ENCODE measurements around the gene RASL10B.

The RASL10B gene

DNA sequence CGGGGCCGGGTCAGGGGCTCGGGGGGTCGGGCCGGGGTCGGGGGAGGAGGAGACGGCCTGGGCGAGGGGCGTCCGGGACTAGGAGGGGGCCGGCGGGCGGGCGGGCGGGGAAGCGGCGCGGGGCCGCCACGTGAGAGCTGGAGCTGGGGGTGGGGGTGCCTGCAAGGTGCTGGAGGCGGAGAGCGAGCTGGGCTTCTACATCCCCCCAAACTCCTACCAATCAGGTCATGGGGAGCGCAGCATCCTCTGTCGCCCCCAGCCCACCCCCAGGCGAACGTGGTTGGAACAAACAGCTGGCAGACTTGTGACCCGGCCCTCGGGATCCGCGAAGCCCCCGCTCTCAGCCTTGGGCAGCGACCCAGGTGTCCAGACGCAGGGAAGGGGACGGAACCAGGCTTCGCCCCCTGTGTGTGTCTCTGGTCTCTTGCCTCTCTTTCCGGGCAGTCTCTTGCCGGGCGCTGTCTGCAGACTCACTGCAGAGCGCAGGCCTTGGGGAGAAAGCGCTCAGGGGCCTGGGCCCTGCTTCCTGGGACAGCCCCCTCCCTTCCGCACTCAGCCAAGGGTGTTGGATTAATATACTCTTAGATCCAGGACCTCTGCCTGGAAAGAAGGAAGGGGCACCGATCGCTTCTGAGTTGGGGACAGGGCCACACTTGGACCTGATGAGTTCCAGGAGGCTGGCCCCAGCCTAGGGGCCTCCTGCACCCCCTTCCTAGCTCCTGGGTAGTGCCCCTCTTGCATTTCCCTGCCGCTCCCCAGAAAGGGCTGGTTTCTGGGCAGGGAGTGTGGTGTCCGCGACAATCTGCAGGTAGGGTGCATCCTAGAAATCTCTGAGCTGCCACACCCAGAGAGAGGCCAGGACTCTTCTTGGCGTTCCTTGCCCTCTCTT lies 722 bp downstream of the RASL10B start:
- H3F3A ChIP-seq (ENCODE audit: control insufficient read depth, insufficient read depth): no peaks in the 10 kb centered on the region
- no peaks in the 10 kb centered on the region for H3K9me2 ChIP-seq (replicated peaks; ENCODE audit: control insufficient read depth, low read length)
- H3K36me3 ChIP-seq (ENCODE audit: control insufficient read depth, low read length): no peaks in the 10 kb centered on the region
- H3K9me3 ChIP-seq (ENCODE audit: control insufficient read depth, insufficient read depth, low read length): no peaks in the 10 kb centered on the region
- no peak overlapping the region for H3K27ac ChIP-seq (ENCODE audit: low read depth, low read length)
- H3K27me3 ChIP-seq (ENCODE audit: control insufficient read depth, low read length): peaks cover 23% of the 10 kb centered on the region
- no peak for TF ChIP-seq EZH2phosphoT487 (IDR thresholded peaks at IDR 0.05; ENCODE audit: borderline replicate concordance, low read length)
- TF ChIP-seq, protein P1, sequence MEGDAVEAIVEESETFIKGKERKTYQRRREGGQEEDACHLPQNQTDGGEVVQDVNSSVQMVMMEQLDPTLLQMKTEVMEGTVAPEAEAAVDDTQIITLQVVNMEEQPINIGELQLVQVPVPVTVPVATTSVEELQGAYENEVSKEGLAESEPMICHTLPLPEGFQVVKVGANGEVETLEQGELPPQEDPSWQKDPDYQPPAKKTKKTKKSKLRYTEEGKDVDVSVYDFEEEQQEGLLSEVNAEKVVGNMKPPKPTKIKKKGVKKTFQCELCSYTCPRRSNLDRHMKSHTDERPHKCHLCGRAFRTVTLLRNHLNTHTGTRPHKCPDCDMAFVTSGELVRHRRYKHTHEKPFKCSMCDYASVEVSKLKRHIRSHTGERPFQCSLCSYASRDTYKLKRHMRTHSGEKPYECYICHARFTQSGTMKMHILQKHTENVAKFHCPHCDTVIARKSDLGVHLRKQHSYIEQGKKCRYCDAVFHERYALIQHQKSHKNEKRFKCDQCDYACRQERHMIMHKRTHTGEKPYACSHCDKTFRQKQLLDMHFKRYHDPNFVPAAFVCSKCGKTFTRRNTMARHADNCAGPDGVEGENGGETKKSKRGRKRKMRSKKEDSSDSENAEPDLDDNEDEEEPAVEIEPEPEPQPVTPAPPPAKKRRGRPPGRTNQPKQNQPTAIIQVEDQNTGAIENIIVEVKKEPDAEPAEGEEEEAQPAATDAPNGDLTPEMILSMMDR (IDR thresholded peaks at IDR 0.05; ENCODE audit: low read depth, low read length, poor library complexity, severe bottlenecking): no peak
- H3K4me2 ChIP-seq (ENCODE audit: low read length): no peak overlapping the region
- peaks cover 3% of the 10 kb centered on the region for H3K4me1 ChIP-seq (ENCODE audit: control insufficient read depth, low read length)
- H3K4me3 ChIP-seq (ENCODE audit: low read length): no peak overlapping the region
- no peaks in the 10 kb centered on the region for H3K79me2 ChIP-seq (ENCODE audit: control insufficient read depth, low read length)
- no peaks in the 10 kb centered on the region for H4K20me1 ChIP-seq (ENCODE audit: control insufficient read depth, insufficient read depth, low read depth, low read length)

DNA sequence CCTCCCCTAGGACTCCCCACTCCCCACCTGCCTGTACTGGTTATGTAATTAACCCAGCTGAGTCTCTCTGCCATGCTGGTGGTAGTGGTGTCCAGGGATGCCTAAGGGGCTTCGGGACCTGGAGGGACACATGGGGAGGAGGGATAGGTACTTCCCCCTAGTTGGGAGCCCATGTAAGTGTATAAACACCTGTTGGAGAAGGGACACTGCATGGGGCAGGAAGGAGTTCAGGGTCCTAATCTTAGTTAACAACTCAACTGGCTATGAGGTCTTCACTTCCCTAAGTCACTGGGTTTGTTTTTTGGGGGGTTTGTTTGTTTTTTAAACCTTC lies 1.3 kb downstream of the RASL10B start:
- Histone ChIP-seq H3K4me3 (ENCODE audit: low read length) (no peak overlapping the region), H3K36me3 (ENCODE audit: control insufficient read depth, low read length) (no peaks in the 10 kb centered on the region), H3K27me3 (ENCODE audit: control insufficient read depth, low read length) (peaks cover 23% of the 10 kb centered on the region), H3K79me2 (ENCODE audit: control insufficient read depth, low read length) (no peaks in the 10 kb centered on the region), H3K9me3 (ENCODE audit: control insufficient read depth, insufficient read depth, low read length) (no peaks in the 10 kb centered on the region), H3K4me1 (ENCODE audit: control insufficient read depth, low read length) (no peaks in the 10 kb centered on the region), H4K20me1 (ENCODE audit: control insufficient read depth, insufficient read depth, low read depth, low read length) (no peaks in the 10 kb centered on the region), H3K4me2 (ENCODE audit: low read length) (no peak overlapping the region), H3K9me2 (replicated peaks; ENCODE audit: control insufficient read depth, low read length) (no peaks in the 10 kb centered on the region), H3K27ac (ENCODE audit: low read depth, low read length) (no peak overlapping the region), H3F3A (ENCODE audit: control insufficient read depth, insufficient read depth) (no peaks in the 10 kb centered on the region)
- TF ChIP-seq, protein P1 (IDR thresholded peaks at IDR 0.05; ENCODE audit: low read depth, low read length, poor library complexity, severe bottlenecking): no peak
- TF ChIP-seq EZH2phosphoT487 (IDR thresholded peaks at IDR 0.05; ENCODE audit: borderline replicate concordance, low read length): no peak

DNA sequence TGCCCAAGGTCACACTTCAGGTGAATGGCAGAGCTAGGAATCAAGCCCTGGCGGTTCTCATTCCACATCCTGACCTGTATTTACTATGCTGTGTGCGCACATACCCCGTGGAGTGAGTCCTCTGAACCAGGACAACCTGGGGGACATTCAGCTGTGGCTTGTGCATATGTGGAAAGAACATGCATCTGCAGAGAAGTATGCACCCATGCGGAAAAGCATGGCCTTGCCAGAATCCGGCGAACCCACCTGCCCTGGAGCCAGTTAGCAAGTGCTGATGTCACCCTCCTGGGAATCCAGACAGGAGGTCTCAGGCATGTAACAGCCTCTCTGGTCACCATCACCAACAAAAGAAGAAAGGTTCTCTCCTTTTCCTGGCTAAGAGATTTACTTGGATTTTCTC lies 1.9 kb downstream of the RASL10B start:
- Histone ChIP-seq H3K36me3 (ENCODE audit: control insufficient read depth, low read length) (no peaks in the 10 kb centered on the region), H4K20me1 (ENCODE audit: control insufficient read depth, insufficient read depth, low read depth, low read length) (no peaks in the 10 kb centered on the region), H3K9me2 (replicated peaks; ENCODE audit: control insufficient read depth, low read length) (no peaks in the 10 kb centered on the region), H3K4me2 (ENCODE audit: low read length) (no peak overlapping the region), H3K4me3 (ENCODE audit: low read length) (no peak overlapping the region), H3F3A (ENCODE audit: control insufficient read depth, insufficient read depth) (no peaks in the 10 kb centered on the region), H3K27ac (ENCODE audit: low read depth, low read length) (no peak overlapping the region), H3K79me2 (ENCODE audit: control insufficient read depth, low read length) (no peaks in the 10 kb centered on the region), H3K27me3 (ENCODE audit: control insufficient read depth, low read length) (peaks cover 25% of the 10 kb centered on the region), H3K4me1 (ENCODE audit: control insufficient read depth, low read length) (no peaks in the 10 kb centered on the region), H3K9me3 (ENCODE audit: control insufficient read depth, insufficient read depth, low read length) (no peaks in the 10 kb centered on the region)
- no peak for TF ChIP-seq EZH2phosphoT487 (IDR thresholded peaks at IDR 0.05; ENCODE audit: borderline replicate concordance, low read length)
- TF ChIP-seq, protein P1 (IDR thresholded peaks at IDR 0.05; ENCODE audit: low read depth, low read length, poor library complexity, severe bottlenecking): no peak

Measured in DOHH2 (cell line).